Keratinocyte (primary cell): Measurements from ENCODE around the gene VRK1. TPM values are rescaled to one million over a fixed set of nuclear protein-coding genes. Genes with fewer than 3 reads are reported as not detected.

ENCODE experiments used
- DNase-seq: peaks from one replicate; pipeline ENCODE4 v3.0.0-alpha.2; 2011; ENCODE audit warnings: low read depth, missing footprints, low spot score
- FAIRE-seq: peaks from 2 replicates; lab custom pipeline; 2011; peaks lifted over from hg19 to GRCh38; lab: Jason Lieb, UNC
- H2AFZ ChIP-seq: 2 replicates; pipeline ENCODE4 v1.6.0; 2012; ENCODE audit warnings: low read length, control low read depth, inconsistent platforms; ENCODE audit not compliant: control insufficient read depth
- H3K27ac ChIP-seq: 2 replicates; pipeline ENCODE4 v1.5.1; 2011; ENCODE audit warnings: low read length; ENCODE audit not compliant: control insufficient read depth, insufficient read depth
- H3K27me3 ChIP-seq: 3 replicates; pipeline ENCODE4 v1.6.0; 2011; ENCODE audit warnings: low read length; ENCODE audit not compliant: control insufficient read depth, insufficient read depth; ENCODE audit errors: extremely low read depth
- H3K36me3 ChIP-seq, 2 experiments: 2 replicates in 1 of 2; 3 replicates in 1 of 2; pipeline ENCODE4 v1.5.1; 2011; ENCODE audit warnings: low read length in 2 of 2, mild to moderate bottlenecking in 1 of 2; ENCODE audit not compliant: control insufficient read depth in 2 of 2, insufficient read depth in 2 of 2; ENCODE audit errors: extremely low read depth in 1 of 2
- H3K4me1 ChIP-seq: 3 replicates; pipeline ENCODE4 v1.5.1; 2011; ENCODE audit warnings: low read length; ENCODE audit not compliant: control insufficient read depth, insufficient read depth; ENCODE audit errors: extremely low read depth
- H3K4me2 ChIP-seq: 3 replicates; pipeline ENCODE4 v1.6.0; 2011; ENCODE audit warnings: low read depth, low read length; ENCODE audit not compliant: control insufficient read depth, insufficient read depth; ENCODE audit errors: extremely low read depth
- H3K4me3 ChIP-seq, 3 experiments: fragments of 200-600 bp in 1 of 3; sonication (generic) in 1 of 3; 2 replicates in 2 of 3; 3 replicates in 1 of 3; pipeline ENCODE4 v1.5.1; 2011 to 2016; ENCODE audit warnings: low read length in 3 of 3, mild to moderate bottlenecking in 3 of 3, control low read depth in 2 of 3, inconsistent platforms in 1 of 3, low read depth in 1 of 3, mixed read lengths in 1 of 3, mixed run types in 1 of 3, moderate library complexity in 1 of 3; ENCODE audit not compliant: control insufficient read depth in 2 of 3, insufficient read depth in 2 of 3; ENCODE audit errors: extremely low read depth in 1 of 3
- H3K79me2 ChIP-seq: 2 replicates; pipeline ENCODE4 v1.6.0; 2012; ENCODE audit warnings: low read length; ENCODE audit not compliant: control insufficient read depth, insufficient read depth
- H3K9ac ChIP-seq: 3 replicates; pipeline ENCODE4 v1.6.0; 2011; ENCODE audit warnings: low read length; ENCODE audit not compliant: control insufficient read depth, insufficient read depth; ENCODE audit errors: extremely low read depth
- H3K9me1 ChIP-seq: 3 replicates; pipeline ENCODE4 v1.6.0; 2011; ENCODE audit warnings: low read length; ENCODE audit not compliant: control insufficient read depth, insufficient read depth; ENCODE audit errors: extremely low read depth
- H3K9me3 ChIP-seq: 2 replicates; pipeline ENCODE4 v1.5.1; 2012; ENCODE audit warnings: low read depth, low read length; ENCODE audit not compliant: control insufficient read depth
- H4K20me1 ChIP-seq: 3 replicates; pipeline ENCODE4 v1.6.0; 2011; ENCODE audit warnings: low read length; ENCODE audit not compliant: control insufficient read depth, insufficient read depth; ENCODE audit errors: extremely low read depth
- EZH2 ChIP-seq: IDR thresholded peaks from one replicate; pipeline ENCODE4 v1.6.1; 2012; ENCODE audit warnings: inconsistent platforms, mild to moderate bottlenecking, low read length, moderate library complexity
- dilution Hi-C: fragments of 300-500 bp; cut with MboI; formaldehyde crosslinking; loops from one replicate; pipeline ENCODE4 v1.7.0; 2020; ENCODE audit warnings: low sequenced_read_pairs; ENCODE audit not compliant: extremely low pct_ligation_motif_present
- polyA plus RNA-seq, 5 experiments: library from polyadenylated mRNA; depleted of rRNA in 3 of 5; stranded (reverse) in 3 of 5; stranded (forward) in 1 of 5; unstranded in 1 of 5; fragments of >200 nt; gene quantifications; 1 replicate in 1 of 5; 2 replicates in 3 of 5; 3 replicates in 1 of 5; pipeline versions ENCODE4 v1.2.1 to v1.2.3, GENCODE V29; 2011 to 2012; ENCODE audit warnings: missing spikeins in 2 of 5, low read depth in 1 of 5, low replicate concordance in 1 of 5
- TF ChIP-seq, protein P1 (sequence below), 3 experiments: IDR thresholded peaks in 1 of 3; conservative IDR thresholded peaks in 1 of 3; optimal IDR thresholded peaks in 1 of 3; 2 replicates in 2 of 3; 3 replicates in 1 of 3; pipeline versions ENCODE3 to v1.5.1; 2011; ENCODE audit warnings: low read length in 3 of 3, mild to moderate bottlenecking in 3 of 3, moderate library complexity in 2 of 3, control low read depth in 1 of 3, inconsistent platforms in 1 of 3; ENCODE audit not compliant: insufficient read depth in 2 of 3; ENCODE audit errors: extremely low read depth in 1 of 3

The VRK1 gene
- polyA plus RNA-seq, 1 donor (not counting 4 experiments of a cell fraction or from before 2014, with no cell fraction given) = 27.1 TPM

DNA sequence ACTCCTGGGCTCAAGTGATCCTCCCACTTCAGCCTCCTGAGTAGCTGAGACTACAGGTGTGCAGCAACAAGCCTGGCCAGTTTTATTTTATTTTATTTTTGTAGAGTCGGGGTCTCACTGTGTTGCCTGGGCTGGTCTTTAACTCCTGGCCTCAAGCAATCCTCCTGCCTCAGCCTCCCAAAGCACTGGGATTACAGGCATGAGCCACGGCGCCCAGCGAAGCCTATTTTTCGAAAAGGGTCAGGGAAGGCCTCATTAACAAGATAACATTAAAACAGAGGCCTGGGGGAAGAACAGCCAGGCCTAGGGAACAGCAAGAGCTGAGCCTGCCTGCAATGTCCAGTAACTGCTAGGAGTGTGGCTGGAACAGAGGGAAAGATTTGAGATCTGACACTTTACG lies 36.1 kb upstream of the VRK1 start:
- DNase-seq (no peak), FAIRE-seq (no peak)
- Histone ChIP-seq H2AFZ (no peak overlapping the region), H3K36me3 (no peaks in the 10 kb centered on the region), H3K4me1 (peaks cover 3% of the 10 kb centered on the region), H3K27me3 (no peaks in the 10 kb centered on the region), H4K20me1 (no peaks in the 10 kb centered on the region), H3K79me2 (no peaks in the 10 kb centered on the region), H3K9me3 (no peaks in the 10 kb centered on the region), H3K27ac (no peak overlapping the region), H3K9me1 (no peaks in the 10 kb centered on the region), H3K4me3 (no peak overlapping the region), H3K9ac (no peak overlapping the region), H3K4me2 (no peak overlapping the region)
- dilution Hi-C loops = no loop called here
- TF ChIP-seq, protein P1, sequence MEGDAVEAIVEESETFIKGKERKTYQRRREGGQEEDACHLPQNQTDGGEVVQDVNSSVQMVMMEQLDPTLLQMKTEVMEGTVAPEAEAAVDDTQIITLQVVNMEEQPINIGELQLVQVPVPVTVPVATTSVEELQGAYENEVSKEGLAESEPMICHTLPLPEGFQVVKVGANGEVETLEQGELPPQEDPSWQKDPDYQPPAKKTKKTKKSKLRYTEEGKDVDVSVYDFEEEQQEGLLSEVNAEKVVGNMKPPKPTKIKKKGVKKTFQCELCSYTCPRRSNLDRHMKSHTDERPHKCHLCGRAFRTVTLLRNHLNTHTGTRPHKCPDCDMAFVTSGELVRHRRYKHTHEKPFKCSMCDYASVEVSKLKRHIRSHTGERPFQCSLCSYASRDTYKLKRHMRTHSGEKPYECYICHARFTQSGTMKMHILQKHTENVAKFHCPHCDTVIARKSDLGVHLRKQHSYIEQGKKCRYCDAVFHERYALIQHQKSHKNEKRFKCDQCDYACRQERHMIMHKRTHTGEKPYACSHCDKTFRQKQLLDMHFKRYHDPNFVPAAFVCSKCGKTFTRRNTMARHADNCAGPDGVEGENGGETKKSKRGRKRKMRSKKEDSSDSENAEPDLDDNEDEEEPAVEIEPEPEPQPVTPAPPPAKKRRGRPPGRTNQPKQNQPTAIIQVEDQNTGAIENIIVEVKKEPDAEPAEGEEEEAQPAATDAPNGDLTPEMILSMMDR (optimal IDR thresholded peaks at IDR 0.05 in 1 of 3, IDR thresholded peaks at IDR 0.05 in 1 of 3, conservative IDR thresholded peaks at IDR 0.05 in 1 of 3; ENCODE audit: extremely low read depth in 1 of 3, insufficient read depth in 2 of 3, low read length in 3 of 3) = no peak
- TF ChIP-seq EZH2 = no peak

GRCh38 chr14:96762650-96763049 lies 34.5 kb upstream of the VRK1 start:
- Histone ChIP-seq H3K4me3 (peak overlapping the region in 1 of 3 experiments; percentile 42), H3K79me2 (no peaks in the 10 kb centered on the region), H3K9me1 (no peaks in the 10 kb centered on the region), H2AFZ (peak overlapping the region; percentile 90), H3K4me1 (peaks cover 3% of the 10 kb centered on the region), H3K27me3 (no peaks in the 10 kb centered on the region), H3K9ac (no peak overlapping the region), H3K36me3 (no peaks in the 10 kb centered on the region), H3K9me3 (no peaks in the 10 kb centered on the region), H4K20me1 (no peaks in the 10 kb centered on the region), H3K27ac (no peak overlapping the region), H3K4me2 (peak overlapping the region; percentile 75)
- peak; percentile 94 for FAIRE-seq
- TF ChIP-seq, protein P1 (optimal IDR thresholded peaks at IDR 0.05 in 1 of 3, IDR thresholded peaks at IDR 0.05 in 1 of 3, conservative IDR thresholded peaks at IDR 0.05 in 1 of 3; ENCODE audit: extremely low read depth in 1 of 3, insufficient read depth in 2 of 3, low read length in 3 of 3) = no peak
- TF ChIP-seq EZH2 = no peak
- dilution Hi-C loops = no loop called here
- no peak for DNase-seq
